ENCODE measurements around the gene C19orf25. TPM values are rescaled to one million over a fixed set of nuclear protein-coding genes. Genes with fewer than 3 reads are reported as not detected.

The C19orf25 gene
- total RNA-seq, 1 donor from 2014 or later = 29.2 TPM

DNA sequence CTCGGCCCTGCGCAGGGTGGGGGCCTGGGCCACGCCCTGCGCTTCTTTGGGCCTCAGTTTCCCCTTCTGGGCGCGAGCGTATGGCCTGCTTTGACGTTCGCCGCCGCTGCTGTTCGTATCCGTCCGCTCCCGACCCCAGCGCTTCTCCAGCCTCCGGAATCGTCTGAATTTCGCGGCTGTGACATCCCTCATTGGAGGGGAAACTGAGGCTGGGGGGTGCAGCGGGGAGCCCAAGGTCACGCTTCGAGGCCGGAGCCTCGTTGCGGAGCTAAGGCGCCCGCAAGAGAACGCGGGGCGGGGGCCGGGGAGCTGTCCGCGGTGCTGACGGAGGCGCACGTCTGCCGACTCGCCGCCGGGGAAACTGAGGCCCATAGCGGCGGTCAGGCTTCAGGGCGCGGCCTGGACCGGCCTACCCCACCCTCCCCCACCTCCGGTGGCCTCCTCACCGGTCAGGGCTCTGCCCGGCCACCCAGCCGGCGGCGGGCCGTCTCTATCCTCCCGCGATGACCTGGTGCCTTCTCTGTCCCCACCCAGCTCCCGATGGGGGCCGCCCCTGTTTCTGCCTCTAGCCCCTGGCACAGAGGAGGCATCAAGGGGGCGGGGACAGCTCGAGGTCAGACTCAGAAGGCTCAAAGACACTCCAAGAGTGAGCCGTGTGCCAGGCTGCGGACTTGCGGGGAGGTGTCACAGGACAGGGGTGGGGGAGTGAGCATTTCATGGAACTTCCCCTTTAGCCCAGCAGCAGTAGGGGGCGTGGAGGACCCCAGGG is 32.1 kb downstream of the C19orf25 start:
- H3K4me1 Mint-ChIP-seq (ENCODE audit: low read depth, unreplicated experiment) = peaks cover 14% of the 10 kb centered on the region
- peak overlapping the region; percentile 76 for H3K27ac Mint-ChIP-seq (ENCODE audit: unreplicated experiment)
- peaks cover 22% of the 10 kb centered on the region for H3K9me3 Mint-ChIP-seq (ENCODE audit: unreplicated experiment)
- peaks cover 6% of the 10 kb centered on the region for H3K36me3 Mint-ChIP-seq (ENCODE audit: unreplicated experiment)
- TF ChIP-seq, protein P1, sequence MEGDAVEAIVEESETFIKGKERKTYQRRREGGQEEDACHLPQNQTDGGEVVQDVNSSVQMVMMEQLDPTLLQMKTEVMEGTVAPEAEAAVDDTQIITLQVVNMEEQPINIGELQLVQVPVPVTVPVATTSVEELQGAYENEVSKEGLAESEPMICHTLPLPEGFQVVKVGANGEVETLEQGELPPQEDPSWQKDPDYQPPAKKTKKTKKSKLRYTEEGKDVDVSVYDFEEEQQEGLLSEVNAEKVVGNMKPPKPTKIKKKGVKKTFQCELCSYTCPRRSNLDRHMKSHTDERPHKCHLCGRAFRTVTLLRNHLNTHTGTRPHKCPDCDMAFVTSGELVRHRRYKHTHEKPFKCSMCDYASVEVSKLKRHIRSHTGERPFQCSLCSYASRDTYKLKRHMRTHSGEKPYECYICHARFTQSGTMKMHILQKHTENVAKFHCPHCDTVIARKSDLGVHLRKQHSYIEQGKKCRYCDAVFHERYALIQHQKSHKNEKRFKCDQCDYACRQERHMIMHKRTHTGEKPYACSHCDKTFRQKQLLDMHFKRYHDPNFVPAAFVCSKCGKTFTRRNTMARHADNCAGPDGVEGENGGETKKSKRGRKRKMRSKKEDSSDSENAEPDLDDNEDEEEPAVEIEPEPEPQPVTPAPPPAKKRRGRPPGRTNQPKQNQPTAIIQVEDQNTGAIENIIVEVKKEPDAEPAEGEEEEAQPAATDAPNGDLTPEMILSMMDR (IDR thresholded peaks at IDR 0.05; ENCODE audit: partially characterized antibody, unreplicated experiment) = no peak
- H3K4me3 Mint-ChIP-seq (ENCODE audit: unreplicated experiment) = peak overlapping the region; percentile 90
- peaks cover 24% of the 10 kb centered on the region for H3K27me3 Mint-ChIP-seq (ENCODE audit: unreplicated experiment)
- peak; percentile 69 for DNase-seq

DNA sequence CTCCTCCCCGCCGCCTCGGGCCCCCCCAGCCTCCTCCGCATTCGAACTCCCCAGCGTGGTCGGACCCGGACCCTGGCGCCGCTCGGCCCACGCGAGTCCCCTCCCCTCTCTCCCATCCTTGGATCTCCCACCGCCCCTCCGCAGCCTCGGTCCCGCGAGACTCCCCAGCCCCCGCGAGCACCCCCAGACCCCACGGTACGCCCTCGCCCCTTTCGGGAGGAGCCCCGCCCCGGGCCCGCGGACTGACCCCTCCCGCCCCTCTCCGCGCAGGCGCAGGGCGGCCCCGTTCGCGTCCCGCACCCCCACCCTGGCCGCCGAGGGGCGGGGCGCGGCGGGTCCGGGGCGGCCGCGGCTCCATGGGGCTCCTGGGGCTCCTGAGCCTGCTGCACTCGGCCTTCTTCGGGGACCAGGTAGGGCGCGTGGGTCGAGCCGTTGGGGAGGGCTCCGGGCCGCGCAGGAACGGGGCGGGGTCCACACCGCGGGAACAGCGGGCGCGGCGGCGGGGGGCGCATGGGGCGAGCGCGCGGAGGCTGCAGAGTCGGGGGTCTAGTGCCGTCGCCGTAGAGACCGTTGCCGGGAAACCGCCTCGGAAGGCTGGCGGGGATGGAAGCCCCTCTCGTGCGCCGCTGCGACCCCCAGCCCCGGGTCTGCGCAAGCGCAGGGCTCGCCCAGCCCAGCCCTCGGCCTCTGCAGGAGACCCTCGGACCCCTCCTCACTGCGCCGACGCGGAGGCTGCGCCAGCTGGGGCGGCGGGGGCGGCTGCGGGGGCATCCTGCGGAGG is 32.9 kb downstream of the C19orf25 start:
- TF ChIP-seq, protein P1 (IDR thresholded peaks at IDR 0.05; ENCODE audit: partially characterized antibody, unreplicated experiment) = no peak
- peaks cover 6% of the 10 kb centered on the region for H3K36me3 Mint-ChIP-seq (ENCODE audit: unreplicated experiment)
- H3K9me3 Mint-ChIP-seq (ENCODE audit: unreplicated experiment) = peaks cover 21% of the 10 kb centered on the region
- peak; percentile 88 for DNase-seq
- peaks cover 20% of the 10 kb centered on the region for H3K27me3 Mint-ChIP-seq (ENCODE audit: unreplicated experiment)
- no peak overlapping the region for H3K4me3 Mint-ChIP-seq (ENCODE audit: unreplicated experiment)
- peaks cover 14% of the 10 kb centered on the region for H3K4me1 Mint-ChIP-seq (ENCODE audit: low read depth, unreplicated experiment)
- H3K27ac Mint-ChIP-seq (ENCODE audit: unreplicated experiment) = no peak overlapping the region

DNA sequence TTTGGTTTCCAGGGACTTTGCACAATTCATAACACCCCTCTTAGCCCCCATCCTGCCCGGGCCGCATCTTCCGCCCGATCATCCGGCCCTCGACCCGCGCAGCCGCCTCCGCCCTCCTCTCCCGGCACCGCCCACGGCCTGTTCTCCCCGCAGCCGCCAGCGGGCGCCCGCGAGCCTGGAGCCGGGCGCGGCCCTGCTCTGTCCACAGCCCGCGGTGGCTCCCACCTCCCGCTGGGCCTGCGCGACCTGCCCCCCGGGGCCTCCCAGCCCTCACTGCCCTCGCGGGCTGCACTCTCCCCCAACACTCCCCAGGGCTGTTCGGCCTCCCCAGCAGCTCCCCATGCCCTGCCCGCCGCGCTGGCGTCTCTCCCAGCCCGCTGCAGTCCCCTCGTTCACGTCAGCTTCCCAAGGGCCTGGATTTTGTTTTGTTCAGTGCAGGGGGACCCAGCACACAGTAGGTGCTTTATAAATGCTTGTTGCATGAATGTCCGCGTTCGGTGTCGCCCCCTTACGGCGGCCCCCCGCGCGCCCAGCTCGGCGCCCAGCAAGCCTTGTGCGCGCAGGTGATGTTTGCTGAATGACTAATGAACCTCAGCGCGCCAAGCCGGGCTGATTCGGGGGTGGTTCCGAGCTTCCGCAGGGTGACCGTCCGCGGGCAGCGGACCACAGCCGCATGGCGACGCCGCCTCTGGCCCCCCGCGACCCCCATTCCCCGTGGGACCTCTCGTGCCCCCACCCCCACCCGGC is 33.7 kb downstream of the C19orf25 start:
- peaks cover 15% of the 10 kb centered on the region for H3K9me3 Mint-ChIP-seq (ENCODE audit: unreplicated experiment)
- H3K4me1 Mint-ChIP-seq (ENCODE audit: low read depth, unreplicated experiment) = peaks cover 9% of the 10 kb centered on the region
- H3K27me3 Mint-ChIP-seq (ENCODE audit: unreplicated experiment) = peaks cover 12% of the 10 kb centered on the region
- no peaks in the 10 kb centered on the region for H3K36me3 Mint-ChIP-seq (ENCODE audit: unreplicated experiment)
- peak overlapping the region; percentile 66 for H3K27ac Mint-ChIP-seq (ENCODE audit: unreplicated experiment)
- TF ChIP-seq, protein P1 (IDR thresholded peaks at IDR 0.05; ENCODE audit: partially characterized antibody, unreplicated experiment) = peak; percentile 93
- H3K4me3 Mint-ChIP-seq (ENCODE audit: unreplicated experiment) = peak overlapping the region; percentile 77
- peak; percentile 90 for DNase-seq

DNA sequence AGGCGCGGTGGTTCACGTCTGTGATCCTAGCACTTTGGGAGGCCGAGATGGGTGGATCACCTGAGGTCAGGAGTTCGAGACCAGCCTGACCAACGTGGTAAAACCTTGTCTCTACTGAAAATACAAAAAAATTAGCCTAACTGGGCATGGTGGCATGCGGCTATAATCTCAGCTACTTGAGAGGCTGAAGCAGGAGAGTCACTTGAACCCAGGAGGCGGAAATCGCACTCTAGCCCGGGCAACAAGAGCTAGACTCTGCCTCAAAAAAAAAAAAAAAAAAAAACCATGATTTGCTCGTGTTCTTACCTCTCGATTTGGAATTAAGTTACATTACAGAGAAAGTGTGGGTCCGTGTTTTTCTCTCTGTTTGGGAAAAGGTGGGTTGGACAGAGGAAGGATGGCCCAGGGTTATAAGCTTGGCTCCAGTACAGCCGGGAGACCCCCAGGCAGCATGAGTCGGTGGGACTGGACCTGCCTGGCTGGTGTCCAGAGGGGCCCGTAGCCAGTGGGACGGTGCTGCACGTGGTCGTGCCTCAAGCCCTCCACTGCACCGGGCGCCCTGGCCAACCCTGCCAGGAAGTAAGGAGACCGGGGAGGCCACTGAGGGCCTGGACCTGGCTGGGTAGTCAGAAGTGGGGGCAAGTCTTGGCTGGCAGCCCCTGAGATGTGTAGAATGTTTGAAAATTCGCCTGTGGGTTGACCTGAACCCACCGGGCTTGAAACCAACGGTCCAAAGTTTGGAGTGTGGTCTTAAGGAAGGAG is 37.2 kb downstream of the C19orf25 start:
- TF ChIP-seq, protein P1 (IDR thresholded peaks at IDR 0.05; ENCODE audit: partially characterized antibody, unreplicated experiment) = no peak
- Mint-ChIP-seq H3K4me3 (ENCODE audit: unreplicated experiment) (no peak overlapping the region), H3K4me1 (ENCODE audit: low read depth, unreplicated experiment) (peaks cover 3% of the 10 kb centered on the region), H3K9me3 (ENCODE audit: unreplicated experiment) (peaks cover 18% of the 10 kb centered on the region), H3K27me3 (ENCODE audit: unreplicated experiment) (peaks cover 8% of the 10 kb centered on the region), H3K36me3 (ENCODE audit: unreplicated experiment) (no peaks in the 10 kb centered on the region), H3K27ac (ENCODE audit: unreplicated experiment) (no peak overlapping the region)
- DNase-seq = no peak

Measured in glutamatergic neuron (in vitro differentiated cells).